Stimulated activated naive CD8-positive, alpha-beta T cell treated with anti-CD3 and anti-CD28 coated beads, Interleukin-15, Interleukin-2, amounts not matched to agents 100 U/mL and 50 U/mL, for 24 hours (primary cell): Measurements from ENCODE around the gene SEPTIN3.
"Not testable (repeated sequence)": the region's sequence is repeated elsewhere in the genome, so short reads cannot be mapped to it uniquely, and the experiment has no call there.

Experiments used
- ATAC-seq: fragments of 150-1000 bp; cut with Tn5 transposase; one replicate; pipeline ENCODE4 v1.10.0; 2021
- DNase-seq: peaks from one replicate; pipeline ENCODE4 v3.0.0; 2021

The SEPTIN3 gene

GRCh38 chr22:41940832-41941765 is 28.1 kb upstream of the SEPTIN3 start:
- DNase-seq (peak; percentile 85), ATAC-seq (peak; percentile 68)

DNA sequence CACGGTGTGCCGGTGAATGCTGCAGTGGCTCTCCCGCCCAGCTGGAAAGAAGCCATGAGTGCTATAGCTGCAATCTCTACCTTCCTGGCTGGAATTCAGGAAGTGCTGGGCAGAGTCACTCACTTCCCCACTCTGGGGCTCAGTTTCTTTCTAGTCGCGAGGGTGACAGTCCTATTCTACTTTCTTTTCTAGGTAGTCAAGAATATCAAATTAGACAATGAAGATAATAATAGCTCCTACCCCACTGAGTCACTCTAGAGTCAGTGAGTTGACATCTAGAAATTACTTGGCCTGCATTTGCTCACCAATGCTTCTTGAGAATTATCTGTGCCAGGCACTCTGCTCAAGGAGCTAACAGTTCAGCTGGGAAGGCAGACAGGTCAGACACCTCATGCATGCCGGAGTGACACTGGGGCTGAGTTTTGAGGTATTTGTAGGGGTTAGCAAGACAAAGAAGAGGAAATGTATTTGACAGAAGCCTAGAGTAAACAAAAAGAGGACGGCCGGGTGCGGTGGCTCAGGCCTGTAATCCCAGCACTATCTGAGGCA is 25.5 kb upstream of the SEPTIN3 start:
- ATAC-seq: no peak

DNA sequence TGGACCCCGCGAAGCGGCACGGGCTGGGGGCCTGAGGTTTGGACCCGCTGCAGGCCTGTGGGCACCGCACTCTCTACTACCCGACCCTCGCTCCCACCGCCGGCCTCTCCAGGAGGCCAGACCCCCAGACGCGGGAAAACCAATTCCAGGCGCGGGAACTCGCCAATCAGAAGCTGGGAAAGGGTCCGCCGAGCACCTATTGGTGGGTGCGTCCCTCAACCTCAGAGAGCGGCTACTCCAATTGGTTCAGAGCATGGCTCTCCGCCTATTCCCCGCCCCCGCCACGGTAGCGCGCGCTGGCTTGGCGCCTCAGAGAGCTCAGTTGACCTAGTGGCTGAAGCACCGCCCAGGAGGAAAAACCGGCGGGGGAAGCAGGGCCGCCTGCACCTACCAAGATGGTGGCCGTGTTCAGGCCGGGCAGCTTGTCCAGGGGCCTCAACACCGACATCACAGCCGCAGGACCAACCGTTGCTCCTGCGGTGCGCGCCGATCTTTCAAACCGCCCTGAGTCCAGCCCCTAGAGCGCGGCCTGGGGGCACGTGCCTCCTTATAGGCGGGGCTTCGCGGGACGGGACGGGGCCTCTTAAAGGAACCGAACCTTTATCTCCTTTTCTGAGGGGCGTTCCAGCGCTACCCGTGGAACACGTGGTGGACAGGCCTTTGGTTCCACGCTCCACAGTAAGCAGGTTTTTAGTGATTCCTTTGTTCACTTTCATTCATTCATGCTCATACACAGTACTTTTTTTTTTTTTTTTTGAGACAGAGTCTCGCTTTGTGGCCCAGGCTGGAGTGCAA is 22.4 kb upstream of the SEPTIN3 start, which contains the start of gene CENPM:
TSS of gene CENPM (minus strand) at position 524 of the 795 bp plus-strand sequence. CDS start at position 448, 76 bp downstream.
- DNase-seq (peak; percentile 96), ATAC-seq (peak; percentile 95)

More for the DNA sequence above, 25.5 kb upstream of the SEPTIN3 start:
- no peak for DNase-seq

DNA sequence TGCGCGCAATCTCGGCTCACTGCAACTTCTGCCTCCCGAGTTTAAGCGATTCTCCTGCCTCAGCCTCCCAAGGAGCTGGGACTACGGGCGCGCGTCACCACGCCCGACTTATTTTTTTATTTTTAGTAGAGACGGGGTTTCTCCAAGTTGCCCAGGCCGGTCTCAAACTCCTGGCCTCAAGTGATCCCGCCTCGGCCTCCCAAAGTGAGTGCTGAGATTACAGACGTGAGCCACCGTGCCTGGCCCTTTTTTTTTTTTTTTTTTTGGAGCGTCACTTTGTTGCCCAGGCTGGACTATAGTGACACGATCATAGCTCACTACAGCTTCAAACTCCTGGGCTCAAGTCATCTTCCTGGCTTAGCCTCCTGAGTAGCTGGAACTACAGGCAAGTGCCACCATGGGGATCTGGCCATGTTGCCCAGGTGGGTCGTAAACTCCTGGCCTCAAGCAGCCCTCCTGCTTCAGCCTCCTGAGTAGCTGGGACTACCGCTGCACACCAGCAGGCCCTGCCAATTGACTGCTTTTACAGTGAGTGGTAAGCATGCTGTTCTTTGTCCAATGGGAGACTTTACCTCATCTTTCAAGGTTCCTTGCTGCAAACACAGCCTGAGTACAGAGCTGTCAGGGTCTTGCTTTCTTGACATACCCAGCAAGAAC is 21.7 kb upstream of the SEPTIN3 start:
- ATAC-seq (no peak), DNase-seq (no peak)

GRCh38 chr22:41948142-41948541 is 21.1 kb upstream of the SEPTIN3 start:
- DNase-seq (no peak), ATAC-seq (no peak)

DNA sequence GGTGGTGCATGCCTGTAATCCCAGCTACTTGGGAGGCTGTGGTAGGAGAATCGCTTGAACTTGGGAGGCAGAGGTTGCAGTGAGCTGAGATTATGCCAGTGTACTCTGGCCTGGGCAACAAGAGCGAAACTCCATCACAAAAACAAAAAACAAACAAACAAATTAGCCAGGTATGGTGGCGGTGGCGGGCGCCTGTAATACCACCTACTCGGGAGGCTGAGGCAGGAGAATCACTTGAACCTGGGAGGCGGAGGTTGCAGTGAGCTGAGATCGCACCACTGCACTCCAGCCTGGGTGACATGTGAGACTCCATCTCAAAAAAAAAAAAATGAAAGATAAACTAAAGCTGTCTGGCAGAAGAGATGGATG is 20.3 kb upstream of the SEPTIN3 start:
- not testable (repeated sequence) for DNase-seq, ATAC-seq

DNA sequence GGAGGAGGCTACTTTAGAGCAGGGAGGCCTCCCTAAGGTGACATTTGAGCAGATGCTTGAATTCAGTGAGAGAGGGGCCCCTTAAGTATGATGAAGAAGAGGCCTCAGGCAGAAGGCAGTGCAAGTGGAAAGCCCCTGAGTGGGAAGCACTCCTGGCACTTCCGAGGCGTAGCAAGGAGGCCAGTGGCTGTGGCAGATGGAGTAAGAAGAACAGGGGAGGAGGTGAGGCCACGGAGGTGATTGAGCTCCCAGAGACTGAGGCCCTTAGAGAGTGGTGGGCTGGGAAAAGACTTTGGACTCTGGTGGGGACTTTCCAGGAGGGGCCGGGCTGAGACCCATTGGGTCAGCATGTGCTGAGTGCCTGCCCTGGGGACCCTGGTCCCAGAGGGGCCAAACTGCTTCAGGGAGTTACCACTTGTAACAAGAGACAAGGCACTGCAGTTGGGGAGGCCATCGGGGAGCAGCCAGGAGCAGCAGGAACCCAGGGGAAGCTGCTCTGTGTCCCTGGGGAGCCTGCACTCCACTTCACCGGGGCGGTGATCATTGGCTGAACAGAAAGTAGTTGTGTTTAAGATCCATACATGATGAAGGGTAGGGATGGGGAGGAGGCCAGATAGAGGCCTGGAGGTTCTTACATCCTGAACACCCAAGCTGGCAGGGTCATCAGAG is 19.8 kb upstream of the SEPTIN3 start:
- no peak for ATAC-seq

DNA sequence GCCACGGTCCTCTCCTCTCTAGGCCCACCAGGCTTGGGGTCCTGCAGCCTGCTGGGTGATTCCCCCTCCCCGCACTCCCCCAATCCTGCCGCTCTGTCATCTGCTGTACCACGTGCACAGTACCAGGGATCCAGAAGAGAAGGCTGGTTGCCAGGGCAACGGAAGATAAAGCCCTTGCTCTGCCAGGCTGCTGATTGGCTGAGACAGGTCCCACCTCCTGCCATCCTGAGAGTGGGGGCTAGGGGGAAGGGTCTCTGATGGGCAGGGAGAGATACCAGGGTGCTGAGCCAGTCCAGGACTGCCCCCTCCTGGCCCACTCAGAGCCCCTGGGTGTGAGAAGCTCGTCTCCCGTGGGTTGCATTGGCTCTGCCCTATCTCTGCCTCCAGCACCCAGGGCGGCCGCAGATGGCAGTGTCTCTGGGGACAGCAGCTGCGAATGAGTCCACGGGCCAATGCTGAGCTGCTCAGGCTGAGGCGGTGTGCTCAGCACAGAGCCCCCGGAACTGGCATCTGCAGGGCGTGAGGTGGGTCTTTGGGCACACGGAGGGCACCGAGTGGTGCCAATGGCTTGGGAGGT is 17.3 kb upstream of the SEPTIN3 start, which contains the start of gene SMIM45:
TSS of gene SMIM45 (plus strand) at position 253 of the 577 bp plus-strand sequence.
- DNase-seq: no peak

More for the DNA sequence above, 19.8 kb upstream of the SEPTIN3 start:
- no peak for DNase-seq

GRCh38 chr22:41952713-41953112 is 16.5 kb upstream of the SEPTIN3 start:
- DNase-seq (no peak), ATAC-seq (no peak)

More for the DNA sequence above, 17.3 kb upstream of the SEPTIN3 start, which contains the start of gene SMIM45:
- ATAC-seq: no peak

DNA sequence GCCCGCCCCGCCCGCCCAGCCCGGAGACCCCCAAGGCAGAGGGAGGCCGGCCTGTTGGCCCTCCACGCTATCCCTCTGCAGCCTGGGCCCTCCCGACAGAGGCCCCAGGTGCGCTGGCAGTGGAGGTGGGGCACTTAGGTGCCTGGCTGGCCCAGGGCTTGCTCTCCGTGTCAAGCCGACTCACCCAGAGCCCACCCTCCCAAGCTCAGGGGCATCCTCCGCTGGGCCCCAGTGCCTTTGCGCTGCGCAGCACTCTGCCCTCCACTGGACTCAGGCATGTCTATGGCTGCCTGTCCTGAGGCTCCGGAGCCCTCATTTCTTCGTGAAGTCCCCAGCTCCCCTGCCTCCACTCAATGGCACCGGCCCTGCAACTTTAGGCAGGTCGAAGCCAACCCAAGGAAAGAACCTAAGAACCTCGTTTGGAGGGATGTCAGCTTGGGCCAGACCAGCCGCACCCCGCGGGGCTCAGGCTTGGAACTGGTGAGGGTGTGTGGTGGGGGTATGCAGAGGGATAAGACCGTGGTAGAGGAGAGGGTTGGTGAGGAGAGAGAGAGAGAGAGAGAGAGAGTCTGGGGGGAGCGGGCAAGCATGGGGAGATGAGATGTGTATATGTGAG is 11.2 kb upstream of the SEPTIN3 start:
- DNase-seq (no peak), ATAC-seq (no peak)

- DNase-seq (no peak), ATAC-seq (no peak)
Measured at GRCh38 chr22:41963453-41964111, 5.7 kb upstream of the SEPTIN3 start.

DNA sequence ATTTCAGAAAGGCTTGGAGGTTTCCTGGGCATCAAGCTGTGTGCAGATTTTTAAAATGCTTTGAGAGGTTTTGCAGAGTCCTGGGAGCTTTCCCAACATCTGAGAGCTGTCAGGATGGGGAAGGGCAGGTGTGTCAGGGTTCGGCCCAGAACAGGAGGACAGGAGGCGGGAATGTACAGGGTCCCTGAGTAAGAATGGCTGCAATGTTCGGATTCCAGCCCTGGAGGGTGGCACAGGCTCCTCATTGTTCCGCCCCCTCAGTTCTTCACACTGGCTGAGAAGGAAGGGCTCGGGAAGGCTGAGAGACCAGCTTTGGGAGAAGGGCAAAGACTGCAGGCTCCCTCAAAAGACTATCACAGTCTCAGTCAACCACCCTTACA is 5.1 kb upstream of the SEPTIN3 start:
- ATAC-seq: no peak
- DNase-seq: no peak

- DNase-seq (no peak), ATAC-seq (no peak)
Measured at GRCh38 chr22:41966225-41966606, 3.0 kb upstream of the SEPTIN3 start.

DNA sequence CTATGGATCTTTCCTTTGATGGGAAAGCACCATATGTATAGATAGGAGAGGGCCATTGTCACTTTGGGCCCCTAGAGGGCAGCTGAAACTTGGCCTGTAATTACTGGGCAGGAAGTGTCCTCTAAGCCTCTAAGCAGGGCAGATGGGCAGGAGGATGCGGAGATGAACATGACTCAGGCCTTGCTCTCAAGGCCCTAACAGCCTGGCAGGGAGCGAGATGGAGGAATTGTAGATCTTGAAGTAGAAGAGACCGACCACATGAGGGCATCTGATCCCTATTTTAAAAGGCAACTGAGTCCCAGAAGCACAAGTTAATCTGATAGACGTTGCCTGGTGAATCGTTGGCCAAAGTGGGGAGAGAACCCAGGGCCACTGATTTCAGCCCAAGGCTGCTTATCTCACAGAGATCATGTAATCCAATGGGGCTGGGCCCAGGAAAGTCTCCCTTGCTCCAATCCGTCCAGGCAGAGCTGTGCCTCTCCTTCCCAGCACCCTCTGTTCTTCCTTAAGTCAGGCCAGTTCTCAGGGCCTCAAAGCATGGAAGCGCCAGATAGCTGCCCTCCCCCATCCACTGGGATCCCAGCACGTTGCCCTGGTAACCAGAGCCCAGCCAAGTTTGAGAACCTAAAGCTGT is 2.5 kb upstream of the SEPTIN3 start:
- ATAC-seq: peak; percentile 38

GRCh38 chr22:41968601-41969000 is 642 bp upstream of the SEPTIN3 start:
- ATAC-seq (no peak), DNase-seq (no peak)

More for the DNA sequence above, 2.5 kb upstream of the SEPTIN3 start:
- DNase-seq: peak; percentile 27

GRCh38 chr22:41970601-41971000 is 1.4 kb downstream of the SEPTIN3 start:
- ATAC-seq (no peak), DNase-seq (no peak)

GRCh38 chr22:41971431-41971830 is 2.2 kb downstream of the SEPTIN3 start:
- ATAC-seq: no peak

DNA sequence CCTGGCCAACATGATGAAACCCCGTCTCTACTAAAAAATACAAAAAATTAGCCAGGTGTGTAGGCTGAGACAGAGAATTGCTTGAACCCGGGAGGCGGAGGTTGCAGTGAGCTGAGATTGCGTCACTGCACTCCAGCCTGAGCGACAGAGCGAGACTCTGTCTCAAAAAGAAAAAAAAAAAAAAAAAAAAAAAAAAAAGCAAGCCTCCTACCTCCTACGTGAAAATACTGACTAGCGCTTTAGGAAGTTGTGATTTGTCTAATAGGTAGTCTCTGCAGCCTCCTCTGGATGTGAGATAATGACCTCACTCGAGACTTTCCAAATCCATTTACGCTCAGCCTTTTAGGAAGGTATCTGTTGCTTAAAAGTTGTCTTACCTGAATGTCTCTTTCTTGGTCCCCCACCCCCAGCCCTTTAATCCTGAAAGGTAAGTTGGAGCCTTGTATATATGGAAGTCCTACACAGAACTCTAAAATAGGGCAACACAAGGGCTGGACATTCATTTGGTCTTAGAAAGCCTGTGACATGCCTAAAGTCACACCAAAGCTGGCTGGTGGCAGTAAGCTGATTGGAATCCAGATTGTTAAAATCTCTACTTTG is 5.5 kb downstream of the SEPTIN3 start:
- ATAC-seq: no peak
- no peak for DNase-seq

More at GRCh38 chr22:41971431-41971830, 2.2 kb downstream of the SEPTIN3 start:
- no peak for DNase-seq
